ENCODE results near the gene RFC4. TPM values are rescaled to one million over a fixed set of nuclear protein-coding genes. Genes with fewer than 3 reads are reported as not detected.
"Not testable (repeated sequence)": the region's sequence is repeated elsewhere in the genome, so short reads cannot be mapped to it uniquely, and the experiment has no call there.

Gene RFC4
- total RNA-seq, 3 donors from 2014 or later = 5.6 to 19.9 (median 15.0) TPM

- no peaks in the 10 kb centered on the region for H3K36me3 ChIP-seq (ENCODE audit: low read depth)
- H3K4me1 ChIP-seq (ENCODE audit: low read depth) = no peaks in the 10 kb centered on the region
- TF ChIP-seq CTCF (IDR thresholded peaks at IDR 0.05) = no peak
- no peaks in the 10 kb centered on the region for H3K9me3 ChIP-seq
- ATAC-seq = no peak
- no peak for DNase-seq
- no peak overlapping the region for H3K4me3 ChIP-seq
- intact Hi-C loops (cut with DNase I, micrococcal nuclease) = no loop called here
These were observed 12.2 kb upstream of the RFC4 start for GRCh38 chr3:186818516-186818915.

DNA sequence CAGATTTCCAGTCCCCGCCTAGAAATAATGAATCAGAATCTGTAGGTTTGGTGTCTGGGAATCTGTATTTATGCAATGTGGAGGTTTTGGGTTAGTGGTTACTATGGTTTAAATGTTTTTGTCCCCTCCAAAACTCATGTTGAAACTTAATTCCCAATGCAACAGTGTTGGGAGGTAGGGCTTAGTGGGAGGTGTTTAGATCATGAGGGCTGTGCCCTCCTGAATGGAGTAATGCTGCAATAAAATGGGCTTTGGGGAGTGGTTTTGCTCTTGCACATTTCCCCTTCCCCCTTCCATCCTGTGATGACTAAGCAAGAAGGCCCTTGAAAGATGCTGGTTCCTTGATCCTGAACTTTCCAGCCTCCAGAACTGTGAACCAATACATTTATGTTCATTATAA lies 9.2 kb upstream of the RFC4 start:
- TF ChIP-seq CTCF (IDR thresholded peaks at IDR 0.05) = no peak
- Histone ChIP-seq H3K4me3 (no peak overlapping the region), H3K36me3 (ENCODE audit: low read depth) (no peaks in the 10 kb centered on the region), H3K9me3 (no peaks in the 10 kb centered on the region), H3K4me1 (ENCODE audit: low read depth) (no peaks in the 10 kb centered on the region)
- intact Hi-C loops (cut with DNase I, micrococcal nuclease) = no loop called here
- ATAC-seq (peak; percentile 59), DNase-seq (no peak)

GRCh38 chr3:186814100-186814499 lies 7.8 kb upstream of the RFC4 start:
- TF ChIP-seq CTCF (IDR thresholded peaks at IDR 0.05) = no peak
- intact Hi-C loops (cut with DNase I, micrococcal nuclease) = no loop called here
- H3K36me3 ChIP-seq (ENCODE audit: low read depth) = no peaks in the 10 kb centered on the region
- no peaks in the 10 kb centered on the region for H3K9me3 ChIP-seq
- no peak overlapping the region for H3K4me3 ChIP-seq
- no peak for ATAC-seq
- H3K4me1 ChIP-seq (ENCODE audit: low read depth) = no peaks in the 10 kb centered on the region
- no peak for DNase-seq

DNA sequence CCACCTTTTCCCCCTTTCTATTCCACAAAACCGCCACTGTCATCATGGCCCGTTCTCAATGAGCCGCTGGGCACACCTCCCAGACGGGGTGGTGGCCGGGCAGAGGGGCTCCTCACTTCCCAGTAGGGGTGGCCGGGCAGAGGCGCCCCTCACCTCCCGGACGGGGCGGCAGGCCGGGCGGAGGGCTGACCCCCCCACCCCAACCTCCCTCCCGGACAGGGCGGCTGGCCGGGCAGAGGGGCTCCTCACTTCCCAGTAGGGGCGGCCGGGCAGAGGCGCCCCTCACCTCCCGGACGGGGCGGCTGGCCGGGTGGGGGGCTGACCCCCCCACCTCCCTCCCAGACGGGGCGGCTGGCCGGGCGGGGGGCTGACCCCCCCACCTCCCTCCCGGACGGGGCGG lies 5.0 kb upstream of the RFC4 start:
- intact Hi-C loops (cut with DNase I, micrococcal nuclease); H3K4me3 ChIP-seq; DNase-seq; ATAC-seq; H3K36me3 ChIP-seq (ENCODE audit: low read depth); H3K9me3 ChIP-seq; H3K4me1 ChIP-seq (ENCODE audit: low read depth): not testable (repeated sequence)

DNA sequence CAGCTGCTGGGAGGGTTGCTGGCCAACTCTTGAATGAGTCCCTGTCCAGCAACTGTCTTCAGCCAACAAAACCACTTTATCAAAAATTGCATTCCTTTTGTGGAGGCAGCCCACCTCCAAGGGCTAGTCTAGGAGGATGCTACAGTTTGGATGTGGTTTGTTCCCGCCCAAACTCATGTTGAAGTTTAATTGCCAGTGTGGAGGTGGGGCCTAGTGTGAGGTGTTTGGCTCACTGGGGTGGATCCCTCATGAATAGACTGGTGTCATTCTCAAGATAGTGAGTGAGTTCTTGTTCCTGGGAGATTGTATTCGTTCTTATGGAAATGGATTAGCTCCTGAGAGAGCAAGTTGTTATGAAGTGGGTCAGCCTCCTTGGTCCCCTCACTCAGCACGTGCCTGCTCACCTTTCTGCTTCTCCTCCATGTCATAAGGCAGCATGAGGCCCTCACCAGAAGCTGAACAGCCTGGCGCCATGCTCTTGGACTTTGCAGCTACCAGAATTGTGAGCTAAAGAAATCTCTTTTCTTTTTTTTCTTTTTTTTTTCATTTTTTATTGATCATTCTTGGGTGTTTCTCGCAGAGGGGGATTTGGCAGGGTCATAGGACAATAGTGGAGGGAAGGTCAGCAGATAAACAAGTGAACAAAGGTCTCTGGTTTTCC lies 4.2 kb upstream of the RFC4 start:
- DNase-seq (no peak), ATAC-seq (no peak)
- intact Hi-C loops (cut with DNase I, micrococcal nuclease) = no loop called here
- no peaks in the 10 kb centered on the region for H3K9me3 ChIP-seq
- no peak for TF ChIP-seq CTCF (IDR thresholded peaks at IDR 0.05)
- H3K36me3 ChIP-seq (ENCODE audit: low read depth) = no peaks in the 10 kb centered on the region
- H3K4me3 ChIP-seq = no peak overlapping the region
- peaks cover 13% of the 10 kb centered on the region for H3K4me1 ChIP-seq (ENCODE audit: low read depth)

GRCh38 chr3:186807231-186807630 lies 949 bp upstream of the RFC4 start:
- peaks cover 18% of the 10 kb centered on the region for H3K4me1 ChIP-seq (ENCODE audit: low read depth)
- TF ChIP-seq CTCF (IDR thresholded peaks at IDR 0.05) = no peak
- no peaks in the 10 kb centered on the region for H3K9me3 ChIP-seq
- H3K36me3 ChIP-seq (ENCODE audit: low read depth) = no peaks in the 10 kb centered on the region
- DNase-seq (no peak), ATAC-seq (no peak)
- H3K4me3 ChIP-seq = no peak overlapping the region
- intact Hi-C loops (cut with DNase I, micrococcal nuclease) = no loop called here

- ATAC-seq; DNase-seq; H3K4me3 ChIP-seq; intact Hi-C loops (cut with DNase I, micrococcal nuclease); H3K9me3 ChIP-seq; H3K36me3 ChIP-seq (ENCODE audit: low read depth): not testable (repeated sequence)
- peaks cover 18% of the 10 kb centered on the region for H3K4me1 ChIP-seq (ENCODE audit: low read depth)
These were observed 2.8 kb downstream of the RFC4 start for GRCh38 chr3:186803447-186803846.

Measured in mucosa of descending colon (tissue), 3 donors.